Activated CD8-positive, alpha-beta memory T cell treated with anti-CD3 and anti-CD28 coated beads, Interleukin-2, amount 50 U/mL, for 1 hour (primary cell): Measurements from ENCODE around the gene SLC16A13.
"Not testable (repeated sequence)": the region's sequence is repeated elsewhere in the genome, so short reads cannot be mapped to it uniquely, and the experiment has no call there.

Experiments
- DNase-seq: peaks from one replicate; pipeline ENCODE4 v3.0.0-alpha.2; 2020; ENCODE audit errors: extremely low read depth

The SLC16A13 gene

GRCh38 chr17:7064261-7064660 lies 28.4 kb downstream of the SLC16A13 start:
- DNase-seq = no peak

- DNase-seq = no peak
These were observed 31.4 kb downstream of the SLC16A13 start for GRCh38 chr17:7067198-7067597.

GRCh38 chr17:7068268-7068667 lies 32.5 kb downstream of the SLC16A13 start:
- DNase-seq = no peak

- DNase-seq = no peak
These were observed 34.9 kb downstream of the SLC16A13 start for GRCh38 chr17:7070712-7071111.

- DNase-seq = no peak
These were observed 36.6 kb downstream of the SLC16A13 start for GRCh38 chr17:7072406-7072805.

GRCh38 chr17:7074931-7075330 lies 39.1 kb downstream of the SLC16A13 start:
- DNase-seq = no peak

- no peak for DNase-seq
These were observed 42.2 kb downstream of the SLC16A13 start for GRCh38 chr17:7077911-7078546.

- DNase-seq = no peak
These were observed 42.9 kb downstream of the SLC16A13 start for GRCh38 chr17:7078711-7079110.

GRCh38 chr17:7079581-7080455 lies 44.0 kb downstream of the SLC16A13 start, which contains the start of gene CLEC10A:
Gene CLEC10A (minus strand): TSS chr17:7080251. CDS start chr17:7078812, 1,439 bp downstream.
- no peak for DNase-seq

GRCh38 chr17:7080456-7081041 lies 44.7 kb downstream of the SLC16A13 start:
- no peak for DNase-seq

GRCh38 chr17:7081341-7082062 lies 45.7 kb downstream of the SLC16A13 start:
- no peak for DNase-seq

GRCh38 chr17:7083592-7083991 lies 47.8 kb downstream of the SLC16A13 start:
- DNase-seq = no peak

GRCh38 chr17:7084088-7084487 lies 48.3 kb downstream of the SLC16A13 start:
- DNase-seq = no peak

- not testable (repeated sequence) for DNase-seq
These were observed 52.6 kb downstream of the SLC16A13 start for GRCh38 chr17:7088442-7088841.

- DNase-seq = not testable (repeated sequence)
These were observed 53.8 kb downstream of the SLC16A13 start for GRCh38 chr17:7089570-7089969.
